Tibial nerve (tissue), 4 donors: ENCODE data around the gene KIRREL3. TPM values are rescaled to one million over a fixed set of nuclear protein-coding genes. Genes with fewer than 3 reads are reported as not detected.

Source experiments
- DNase-seq, 2 donors: peaks; one replicate each; pipeline ENCODE4 v3.0.0-alpha.2; 2019; ENCODE audit warnings: low spot score in 2 of 2
- H3K27ac ChIP-seq, 4 donors: fragments of 200-600 bp; sonication (generic) in 3 of 4; one replicate each; pipeline ENCODE4 v1.5.1; 2017 to 2019; ENCODE audit warnings: mild to moderate bottlenecking in 1 of 4
- H3K27me3 ChIP-seq, 2 donors: fragments of 200-600 bp; sonication (generic) in 1 of 2; one replicate each; pipeline versions ENCODE4 v1.5.1 to v1.6.0; 2017 to 2019
- H3K36me3 ChIP-seq, 3 donors: fragments of 200-600 bp; sonication (generic); one replicate each; pipeline ENCODE4 v1.5.1; 2018 to 2019
- H3K4me1 ChIP-seq, 4 donors: fragments of 200-600 bp; sonication (generic) in 3 of 4; one replicate each; pipeline ENCODE4 v1.5.1; 2017 to 2019
- H3K4me3 ChIP-seq, 4 donors: fragments of 200-600 bp; sonication (generic) in 3 of 4; one replicate each; pipeline ENCODE4 v1.5.1; 2017 to 2019; ENCODE audit warnings: mild to moderate bottlenecking in 1 of 4, moderate library complexity in 1 of 4
- H3K9me3 ChIP-seq, 4 donors: fragments of 200-600 bp; sonication (generic) in 3 of 4; one replicate each; pipeline ENCODE4 v1.5.1; 2017 to 2019
- EP300 ChIP-seq, 2 donors: sonication (generic); formaldehyde crosslinking; IDR thresholded peaks; one replicate each; pipeline ENCODE4 v1.6.1; 2017; ENCODE audit warnings: antibody characterized with exemption in 2 of 2, mild to moderate bottlenecking in 1 of 2
- POLR2A ChIP-seq, 2 donors: fragments of 450-650 bp; IDR thresholded peaks; one replicate each; pipeline ENCODE4 v1.6.1; 2017; ENCODE audit warnings: antibody characterized with exemption in 2 of 2, mild to moderate bottlenecking in 2 of 2, moderate library complexity in 2 of 2
- WGBS, 2 donors: methylation state at CpG; one replicate each; pipeline ENCODE4 v1.1.5; 2018; 5-methylcytosine and 5-hydroxymethylcytosine counted together
- total RNA-seq, 4 donors: library from RNA; depleted of rRNA; stranded (reverse); fragments of >200 nt; gene quantifications; one replicate each; pipeline ENCODE4 v1.1.0, GENCODE V29; 2016
- TF ChIP-seq, protein P1 (sequence below), 5 experiments: fragments of 200-600 bp in 3 of 5; fragments of 450-650 bp in 2 of 5; sonication (generic) in 3 of 5; IDR thresholded peaks; one replicate each; pipeline ENCODE4 v1.5.1; 2016 to 2019; ENCODE audit warnings: antibody characterized with exemption in 5 of 5, mild to moderate bottlenecking in 3 of 5, moderate library complexity in 2 of 5

The KIRREL3 gene
- total RNA-seq, 4 donors from 2014 or later: not detected

DNA sequence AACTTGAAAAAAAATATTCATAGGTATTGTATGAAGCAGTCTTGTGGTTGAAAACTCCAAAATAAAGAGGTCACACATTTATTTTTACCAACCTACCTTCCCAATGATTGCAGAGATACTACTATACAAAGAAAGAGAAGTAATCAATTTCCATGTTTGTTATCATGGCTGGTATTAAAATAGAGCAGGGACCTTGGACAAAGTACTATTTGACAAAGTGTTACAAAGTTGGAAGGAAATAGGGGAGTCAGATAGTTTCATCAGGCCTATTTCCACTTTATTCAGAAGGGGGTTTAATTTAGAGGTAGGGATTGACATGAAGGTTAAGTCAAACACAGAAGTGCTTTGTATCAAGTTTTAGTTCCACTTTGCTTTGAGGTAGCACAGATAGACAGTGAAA is 34.4 kb upstream of the KIRREL3 start:
- DNase-seq: no peak
- Histone ChIP-seq H3K4me1 (no peaks in the 10 kb centered on the region), H3K4me3 (no peak overlapping the region)

DNA sequence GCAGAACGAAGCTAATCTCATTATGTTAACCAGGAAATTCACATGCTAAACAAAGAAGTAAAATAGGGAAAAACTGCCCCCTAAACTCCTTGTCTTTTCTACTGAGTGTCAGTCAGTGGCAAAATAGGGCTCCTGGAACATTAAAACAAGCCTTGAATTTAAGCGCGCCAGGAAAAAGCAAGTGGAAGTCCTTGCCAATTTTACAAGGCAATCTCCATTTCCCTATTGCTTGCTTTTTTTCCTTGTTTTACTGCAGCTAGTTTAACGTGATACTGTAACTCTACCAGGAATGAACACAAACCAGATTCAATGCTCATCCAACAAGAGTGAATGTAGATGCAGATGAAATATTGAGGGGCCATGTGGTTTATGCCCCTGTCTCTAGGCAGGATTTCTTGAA is 28.1 kb upstream of the KIRREL3 start:
- TF ChIP-seq, protein P1, sequence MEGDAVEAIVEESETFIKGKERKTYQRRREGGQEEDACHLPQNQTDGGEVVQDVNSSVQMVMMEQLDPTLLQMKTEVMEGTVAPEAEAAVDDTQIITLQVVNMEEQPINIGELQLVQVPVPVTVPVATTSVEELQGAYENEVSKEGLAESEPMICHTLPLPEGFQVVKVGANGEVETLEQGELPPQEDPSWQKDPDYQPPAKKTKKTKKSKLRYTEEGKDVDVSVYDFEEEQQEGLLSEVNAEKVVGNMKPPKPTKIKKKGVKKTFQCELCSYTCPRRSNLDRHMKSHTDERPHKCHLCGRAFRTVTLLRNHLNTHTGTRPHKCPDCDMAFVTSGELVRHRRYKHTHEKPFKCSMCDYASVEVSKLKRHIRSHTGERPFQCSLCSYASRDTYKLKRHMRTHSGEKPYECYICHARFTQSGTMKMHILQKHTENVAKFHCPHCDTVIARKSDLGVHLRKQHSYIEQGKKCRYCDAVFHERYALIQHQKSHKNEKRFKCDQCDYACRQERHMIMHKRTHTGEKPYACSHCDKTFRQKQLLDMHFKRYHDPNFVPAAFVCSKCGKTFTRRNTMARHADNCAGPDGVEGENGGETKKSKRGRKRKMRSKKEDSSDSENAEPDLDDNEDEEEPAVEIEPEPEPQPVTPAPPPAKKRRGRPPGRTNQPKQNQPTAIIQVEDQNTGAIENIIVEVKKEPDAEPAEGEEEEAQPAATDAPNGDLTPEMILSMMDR (IDR thresholded peaks at IDR 0.05): no peak
- no peak for TF ChIP-seq POLR2A (IDR thresholded peaks at IDR 0.05)
- no peak for TF ChIP-seq EP300 (IDR thresholded peaks at IDR 0.05)
- 54% methylated on average over 4 of the region's 4 CpGs for WGBS, 2 donors
- Histone ChIP-seq H3K9me3 (no peaks in the 10 kb centered on the region), H3K36me3 (no peaks in the 10 kb centered on the region), H3K4me1 (no peaks in the 10 kb centered on the region), H3K4me3 (no peak overlapping the region), H3K27me3 (no peaks in the 10 kb centered on the region), H3K27ac (no peak overlapping the region)
- no peak for DNase-seq

More for the DNA sequence above, 34.4 kb upstream of the KIRREL3 start:
- no peaks in the 10 kb centered on the region for H3K36me3 ChIP-seq
- no peaks in the 10 kb centered on the region for H3K9me3 ChIP-seq
- H3K27me3 ChIP-seq: no peaks in the 10 kb centered on the region
- TF ChIP-seq POLR2A (IDR thresholded peaks at IDR 0.05) (no peak), EP300 (IDR thresholded peaks at IDR 0.05) (no peak)
- TF ChIP-seq, protein P1 (IDR thresholded peaks at IDR 0.05): no peak
- no peak overlapping the region for H3K27ac ChIP-seq

DNA sequence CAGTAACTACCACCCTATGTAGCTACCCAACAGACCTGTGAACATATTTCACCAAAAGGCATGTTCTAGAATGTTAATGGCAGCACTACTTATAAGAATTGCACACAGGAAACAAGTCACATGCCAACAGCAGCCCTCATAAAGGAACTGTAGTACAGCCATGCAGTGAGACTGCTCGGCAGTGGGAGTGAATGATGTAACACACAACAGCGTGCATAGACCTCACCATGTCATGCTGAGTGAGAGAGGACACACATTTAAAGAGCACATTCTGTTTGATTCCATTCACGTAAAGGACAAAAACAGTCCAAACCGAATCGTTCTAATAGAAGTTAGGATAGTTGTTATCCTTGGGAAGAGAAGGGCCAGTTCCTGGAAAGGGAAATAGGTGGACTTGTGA is 27.2 kb upstream of the KIRREL3 start:
- Histone ChIP-seq H3K27ac (no peak overlapping the region), H3K27me3 (no peaks in the 10 kb centered on the region), H3K4me3 (no peak overlapping the region), H3K4me1 (no peaks in the 10 kb centered on the region), H3K36me3 (no peaks in the 10 kb centered on the region), H3K9me3 (no peaks in the 10 kb centered on the region)
- DNase-seq: no peak
- 52 to 54% methylated on average over 5 of the region's 5 CpGs for WGBS, 2 donors
- TF ChIP-seq EP300 (IDR thresholded peaks at IDR 0.05) (no peak), POLR2A (IDR thresholded peaks at IDR 0.05) (no peak)
- TF ChIP-seq, protein P1 (IDR thresholded peaks at IDR 0.05): no peak

DNA sequence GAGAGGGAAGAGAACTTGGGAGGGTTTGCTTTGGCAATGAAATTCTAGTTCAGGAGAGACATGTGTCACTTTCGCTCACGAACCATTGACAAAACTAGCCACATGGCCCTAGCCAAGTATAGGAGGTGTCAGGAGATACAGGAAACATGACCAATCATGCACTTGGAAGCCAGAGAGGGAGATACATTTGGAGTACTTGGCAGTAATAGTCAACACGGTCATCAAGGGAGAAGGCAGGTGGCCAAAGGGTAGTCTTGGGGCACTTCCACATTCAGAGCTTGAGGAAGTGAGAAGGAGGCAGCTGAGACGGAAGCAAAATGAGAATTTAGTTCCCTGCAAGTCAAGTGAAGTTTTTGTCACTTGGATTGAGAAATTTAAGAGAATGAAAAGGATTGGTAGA is 26.4 kb upstream of the KIRREL3 start:
- no peaks in the 10 kb centered on the region for H3K9me3 ChIP-seq
- H3K36me3 ChIP-seq: no peaks in the 10 kb centered on the region
- no peak overlapping the region for H3K4me3 ChIP-seq
- DNase-seq: no peak
- WGBS, 2 donors: 76 to 77% methylated on average over 4 of the region's 4 CpGs
- no peaks in the 10 kb centered on the region for H3K27me3 ChIP-seq
- TF ChIP-seq POLR2A (IDR thresholded peaks at IDR 0.05): no peak
- TF ChIP-seq, protein P1 (IDR thresholded peaks at IDR 0.05): no peak
- no peak for TF ChIP-seq EP300 (IDR thresholded peaks at IDR 0.05)
- no peaks in the 10 kb centered on the region for H3K4me1 ChIP-seq
- H3K27ac ChIP-seq: no peak overlapping the region

DNA sequence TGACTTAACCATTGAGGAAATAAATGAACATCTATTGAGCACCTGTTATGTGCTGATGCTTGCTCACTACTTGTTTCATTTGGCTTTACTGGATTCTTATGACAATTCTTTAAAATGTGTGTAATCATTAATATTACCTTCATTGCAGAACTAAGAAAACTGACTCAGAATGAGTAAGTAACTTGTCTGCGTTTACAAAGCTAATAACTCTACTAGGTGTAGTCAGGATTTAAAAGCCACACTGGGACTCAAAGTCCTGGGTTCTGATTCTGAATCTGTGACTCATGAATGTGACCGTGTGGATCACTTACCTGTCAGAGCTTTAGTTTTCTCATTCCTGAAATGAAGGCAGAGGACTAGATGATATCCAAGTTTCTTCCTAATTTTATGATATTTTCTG is 23.4 kb upstream of the KIRREL3 start:
- TF ChIP-seq, protein P1 (IDR thresholded peaks at IDR 0.05): no peak
- TF ChIP-seq EP300 (IDR thresholded peaks at IDR 0.05) (no peak), POLR2A (IDR thresholded peaks at IDR 0.05) (no peak)

More for the DNA sequence above, 23.4 kb upstream of the KIRREL3 start:
- Histone ChIP-seq H3K27me3 (no peaks in the 10 kb centered on the region), H3K4me1 (no peaks in the 10 kb centered on the region), H3K4me3 (no peak overlapping the region), H3K27ac (no peak overlapping the region), H3K36me3 (no peaks in the 10 kb centered on the region), H3K9me3 (no peaks in the 10 kb centered on the region)
- no peak for DNase-seq
- WGBS, 2 donors: 87 to 90% methylated on average over 2 of the region's 2 CpGs
